GM12878 (cell line): ENCODE measurements around the gene OR6C2. TPM values are rescaled to one million over a fixed set of nuclear protein-coding genes. Genes with fewer than 3 reads are reported as not detected.

ENCODE experiments used
- ATAC-seq: fragments of 200-7000 bp; cut with Tn5 transposase; 3 replicates; pipeline ENCODE4 v1.9.1; 2020; ENCODE audit warnings: mild to moderate bottlenecking, moderate library complexity
- BruUV-seq: library from RNA; stranded (reverse); fragments of 400-500 nt; replicated peaks from 2 replicates; lab custom pipeline; 2021; lab: Mats Ljungman, UMichigan
- CTCF ChIA-PET: fragments of 300-600 bp; sonication (Branson Sonifier 250); formaldehyde crosslinking; extraction: SDS; loops from one replicate; lab custom pipeline; 2021; ENCODE audit warnings: inconsistent platforms; lab: Yijun Ruan, JAX
- POLR2A ChIA-PET: fragments of 350-600 bp; formaldehyde crosslinking; extraction: SDS; loops from one replicate; lab custom pipeline; 2021; ENCODE audit warnings: inconsistent platforms; lab: Charles Lee
- RAD21 ChIA-PET: fragments of 300-600 bp; sonication (Branson Sonifier 250); formaldehyde crosslinking; loops from one replicate; lab custom pipeline; 2023; ENCODE audit warnings: antibody characterized with exemption; ENCODE audit not compliant: unreplicated experiment; lab: Charles Lee
- SMC1A ChIA-PET: fragments of 300-600 bp; sonication (Branson Sonifier 250); formaldehyde crosslinking; loops from one replicate; lab custom pipeline; 2023; ENCODE audit not compliant: unreplicated experiment, uncharacterized antibody; lab: Charles Lee
- DNase-seq: peaks from one replicate; pipeline ENCODE4 v3.0.0-alpha.2; 2011; ENCODE audit warnings: low read depth, low spot score
- FAIRE-seq: peaks from 3 replicates; lab custom pipeline; 2011; peaks lifted over from hg19 to GRCh38; lab: Jason Lieb, UNC
- H2AFZ ChIP-seq: 2 replicates; pipeline ENCODE4 v1.6.0; 2011; ENCODE audit warnings: low read depth, low read length, control low read depth; ENCODE audit not compliant: control insufficient read depth
- H3K27ac ChIP-seq: 2 replicates; pipeline ENCODE4 v1.5.1; 2011; ENCODE audit warnings: control low read depth; ENCODE audit not compliant: control insufficient read depth, insufficient read depth
- H3K27me3 ChIP-seq, 2 experiments: replicated peaks in 1 of 2; 2 replicates each; pipeline versions ENCODE4 v1.6.0 to v1.6.1; 2011; ENCODE audit warnings: low read length in 1 of 2; ENCODE audit not compliant: control insufficient read depth in 2 of 2, insufficient read depth in 2 of 2
- H3K36me3 ChIP-seq, 2 experiments: 2 replicates each; pipeline ENCODE4 v1.5.1; 2011; ENCODE audit warnings: low read length in 1 of 2; ENCODE audit not compliant: control insufficient read depth in 2 of 2, insufficient read depth in 2 of 2
- H3K4me1 ChIP-seq: 2 replicates; pipeline ENCODE4 v1.6.1; 2011; ENCODE audit warnings: mild to moderate bottlenecking, low read length, moderate library complexity, mixed read lengths; ENCODE audit not compliant: control insufficient read depth, insufficient read depth
- H3K4me2 ChIP-seq: 2 replicates; pipeline ENCODE4 v1.6.0; 2011; ENCODE audit warnings: control low read depth; ENCODE audit not compliant: control insufficient read depth, insufficient read depth
- H3K4me3 ChIP-seq: fragments of 200-600 bp; sonication (generic); 2 replicates; pipeline ENCODE4 v1.5.1; 2016
- H3K79me2 ChIP-seq: 2 replicates; pipeline ENCODE4 v1.6.0; 2011; ENCODE audit warnings: low read length; ENCODE audit not compliant: control insufficient read depth, insufficient read depth
- H3K9ac ChIP-seq: 2 replicates; pipeline ENCODE4 v1.8.0; 2011; ENCODE audit warnings: low read length, control low read depth, mixed read lengths; ENCODE audit not compliant: control insufficient read depth, insufficient read depth
- H3K9me3 ChIP-seq: replicated peaks from 3 replicates; pipeline ENCODE4 v1.5.1; 2011; ENCODE audit warnings: mild to moderate bottlenecking, low read length; ENCODE audit not compliant: control insufficient read depth, insufficient read depth
- H4K20me1 ChIP-seq: 2 replicates; pipeline ENCODE4 v1.6.0; 2011; ENCODE audit not compliant: control insufficient read depth, insufficient read depth
- BRCA1 ChIP-seq: IDR thresholded peaks from 2 replicates; pipeline ENCODE4 v1.6.1; 2011; ENCODE audit warnings: low read depth, low read length, improper control_type of control experiment
- CBX5 ChIP-seq: sonication (generic); IDR thresholded peaks from 2 replicates; pipeline ENCODE4 v1.6.1; 2016; ENCODE audit warnings: low read depth, moderate library complexity, mild to moderate bottlenecking, inconsistent platforms
- FOXK2 ChIP-seq: fragments of 450-650 bp; IDR thresholded peaks from 2 replicates; pipeline ENCODE4 v1.6.1; 2017; ENCODE audit warnings: mild to moderate bottlenecking, moderate library complexity
- HDGF ChIP-seq: fragments of 450-650 bp; IDR thresholded peaks from 2 replicates; pipeline ENCODE4 v1.6.1; 2016; ENCODE audit warnings: antibody characterized with exemption
- JUND ChIP-seq: IDR thresholded peaks from 2 replicates; pipeline ENCODE4 v1.6.1; 2012; ENCODE audit warnings: low read depth, mild to moderate bottlenecking, low read length, improper control_type of control experiment, moderate library complexity
- NFXL1 ChIP-seq: fragments of 450-650 bp; IDR thresholded peaks from 2 replicates; pipeline ENCODE4 v1.6.1; 2017; ENCODE audit warnings: antibody characterized with exemption, mild to moderate bottlenecking, borderline replicate concordance
- PML ChIP-seq: IDR thresholded peaks from 2 replicates; pipeline ENCODE4 v1.6.1; 2012; ENCODE audit warnings: low read length, inconsistent platforms
- RB1 ChIP-seq: fragments of 450-650 bp; formaldehyde crosslinking; IDR thresholded peaks from 2 replicates; pipeline ENCODE4 v1.6.1; 2017; ENCODE audit warnings: mild to moderate bottlenecking, borderline replicate concordance
- REST ChIP-seq: IDR thresholded peaks from 2 replicates; pipeline ENCODE4 v1.6.1; 2012; ENCODE audit warnings: mild to moderate bottlenecking, low read depth, low read length
- RUNX3 ChIP-seq: IDR thresholded peaks from 2 replicates; pipeline ENCODE4 v1.6.1; 2012; ENCODE audit warnings: low read length, inconsistent platforms
- YBX1 ChIP-seq: fragments of 450-650 bp; IDR thresholded peaks from 2 replicates; pipeline ENCODE4 v1.6.1; 2016; ENCODE audit warnings: antibody characterized with exemption
- ZBTB11 ChIP-seq: fragments of 450-650 bp; formaldehyde crosslinking; IDR thresholded peaks from 2 replicates; pipeline ENCODE4 v1.5.0; 2022; ENCODE audit warnings: mild to moderate bottlenecking, missing genetic modification characterization
- WGBS: methylation state at CpG from one replicate; pipeline ENCODE4 v1.1.6; 2016; ENCODE audit warnings: low lambda C conversion rate; ENCODE audit not compliant: insufficient replicate concordance, insufficient coverage; ENCODE audit errors: missing lambda C conversion rate; 5-methylcytosine and 5-hydroxymethylcytosine counted together
- in situ Hi-C: fragments of 300-500 bp; cut with MboI; formaldehyde crosslinking; loops from 9 replicates; pipeline ENCODE4 v1.14.3; 2018; ENCODE audit warnings: mixed read lengths
- intact Hi-C: fragments of 100-400 bp; cut with micrococcal nuclease; formaldehyde crosslinking; loops from one replicate; pipeline ENCODE4 v1.14.2; 2022; ENCODE audit not compliant: unreplicated experiment
- polyA plus RNA-seq, 11 experiments: library from polyadenylated mRNA; depleted of rRNA in 4 of 11; unstranded in 6 of 11; stranded (reverse) in 5 of 11; fragments of >200 nt; fragmentation: Nextera tagmentation in 4 of 11; fragmentation: Illumina TruSeq in 1 of 11; extraction: Ambion mirVana in 4 of 11; extraction: Trizol in 1 of 11; gene quantifications; 1 replicate in 1 of 11; 2 replicates in 10 of 11; pipeline versions ENCODE4 v1.2.1 to v1.2.3, GENCODE V29; 2011 to 2016; ENCODE audit warnings: inconsistent platforms in 2 of 11, missing spikeins in 2 of 11, low read depth in 1 of 11
- total RNA-seq, 4 experiments: library from RNA; depleted of rRNA in 3 of 4; stranded (reverse); fragments of >200 nt in 3 of 4; fragmentation: Illumina TruSeq in 1 of 4; extraction: Trizol in 1 of 4; gene quantifications; 2 replicates each; pipeline versions ENCODE4 v1.2.1 to v1.2.3, GENCODE V29; 2013 to 2021
- TF ChIP-seq, protein P1 (sequence below): IDR thresholded peaks from 2 replicates; pipeline ENCODE4 v1.6.1; 2012; ENCODE audit warnings: low read depth, low read length, improper control_type of control experiment
- TF ChIP-seq, protein P2 (sequence below): IDR thresholded peaks from 2 replicates; pipeline ENCODE4 v1.6.1; 2011; ENCODE audit warnings: borderline replicate concordance, low read depth, mild to moderate bottlenecking, moderate library complexity, low read length; ENCODE audit not compliant: insufficient read depth, poor library complexity, severe bottlenecking

OR6C2 gene
- total and polyA plus RNA-seq, 10 of the 15 experiments (the other 5 are each of a cell fraction or from before 2014, with no cell fraction given) = not detected

GRCh38 chr12:55467836-55468235 is 24.0 kb downstream of the OR6C2 start (continued):
- TF ChIP-seq ZBTB11 (CRISPR knock-in tag) (no peak), FOXK2 (no peak)

GRCh38 chr12:55469291-55469690 is 25.4 kb downstream of the OR6C2 start:
- POLR2A ChIA-PET = no interaction called here
- H3K4me1 ChIP-seq = peaks cover 7% of the 10 kb centered on the region; the same call in 1 of the 2 replicates
- intact Hi-C loops (no loop called here), in situ Hi-C loops (no loop called here)
- no peaks in the 10 kb centered on the region for H3K36me3 ChIP-seq
- H3K27me3 ChIP-seq = no peaks in the 10 kb centered on the region
- DNase-seq (no peak), FAIRE-seq (no peak), ATAC-seq (no peak)
- RAD21 ChIA-PET = no interaction called here
- CTCF ChIA-PET = interaction anchor here (1.1 kb wide), 1 partner anchor 150 kb away, joined by 3 read pairs; no protein-coding TSS in a partner anchor
- no peaks in the 10 kb centered on the region for H3K79me2 ChIP-seq
- no peak overlapping the region for H2AFZ ChIP-seq
- no TSS peak for BruUV-seq
- H3K9ac ChIP-seq = no peak overlapping the region
- 42% methylated on average over 2 of the region's 2 CpGs for WGBS
- no peaks in the 10 kb centered on the region for H4K20me1 ChIP-seq
- H3K27ac ChIP-seq = no peak overlapping the region
- SMC1A ChIA-PET = no interaction called here
- H3K9me3 ChIP-seq = no peaks in the 10 kb centered on the region
- H3K4me2 ChIP-seq = no peak overlapping the region
- H3K4me3 ChIP-seq = no peak overlapping the region
- TF ChIP-seq CBX5 (no peak), RB1 (no peak), BRCA1 (no peak), YBX1 (no peak), PML (no peak), REST (no peak), HDGF (no peak), JUND (no peak), RUNX3 (no peak), NFXL1 (no peak)
- TF ChIP-seq, protein P1, sequence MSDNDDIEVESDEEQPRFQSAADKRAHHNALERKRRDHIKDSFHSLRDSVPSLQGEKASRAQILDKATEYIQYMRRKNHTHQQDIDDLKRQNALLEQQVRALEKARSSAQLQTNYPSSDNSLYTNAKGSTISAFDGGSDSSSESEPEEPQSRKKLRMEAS = no peak
- TF ChIP-seq, protein P2, sequence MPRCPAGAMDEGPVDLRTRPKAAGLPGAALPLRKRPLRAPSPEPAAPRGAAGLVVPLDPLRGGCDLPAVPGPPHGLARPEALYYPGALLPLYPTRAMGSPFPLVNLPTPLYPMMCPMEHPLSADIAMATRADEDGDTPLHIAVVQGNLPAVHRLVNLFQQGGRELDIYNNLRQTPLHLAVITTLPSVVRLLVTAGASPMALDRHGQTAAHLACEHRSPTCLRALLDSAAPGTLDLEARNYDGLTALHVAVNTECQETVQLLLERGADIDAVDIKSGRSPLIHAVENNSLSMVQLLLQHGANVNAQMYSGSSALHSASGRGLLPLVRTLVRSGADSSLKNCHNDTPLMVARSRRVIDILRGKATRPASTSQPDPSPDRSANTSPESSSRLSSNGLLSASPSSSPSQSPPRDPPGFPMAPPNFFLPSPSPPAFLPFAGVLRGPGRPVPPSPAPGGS = no peak
